Stimulated activated CD4-positive, alpha-beta T cell treated with anti-CD3 and anti-CD28 coated beads, Interleukin-1b, Interleukin-23, amount 100 ng/mL, for 1 hour (primary cell): Measurements from ENCODE around the gene PIGM.
A peak's percentile ranks its signal among the peaks of the same experiment; 100 is the strongest.

Experiments used
- DNase-seq, 2 donors: peaks; one replicate each; pipeline ENCODE4 v3.0.0-alpha.2; 2020; ENCODE audit warnings: low read depth in 2 of 2

Gene PIGM

DNA sequence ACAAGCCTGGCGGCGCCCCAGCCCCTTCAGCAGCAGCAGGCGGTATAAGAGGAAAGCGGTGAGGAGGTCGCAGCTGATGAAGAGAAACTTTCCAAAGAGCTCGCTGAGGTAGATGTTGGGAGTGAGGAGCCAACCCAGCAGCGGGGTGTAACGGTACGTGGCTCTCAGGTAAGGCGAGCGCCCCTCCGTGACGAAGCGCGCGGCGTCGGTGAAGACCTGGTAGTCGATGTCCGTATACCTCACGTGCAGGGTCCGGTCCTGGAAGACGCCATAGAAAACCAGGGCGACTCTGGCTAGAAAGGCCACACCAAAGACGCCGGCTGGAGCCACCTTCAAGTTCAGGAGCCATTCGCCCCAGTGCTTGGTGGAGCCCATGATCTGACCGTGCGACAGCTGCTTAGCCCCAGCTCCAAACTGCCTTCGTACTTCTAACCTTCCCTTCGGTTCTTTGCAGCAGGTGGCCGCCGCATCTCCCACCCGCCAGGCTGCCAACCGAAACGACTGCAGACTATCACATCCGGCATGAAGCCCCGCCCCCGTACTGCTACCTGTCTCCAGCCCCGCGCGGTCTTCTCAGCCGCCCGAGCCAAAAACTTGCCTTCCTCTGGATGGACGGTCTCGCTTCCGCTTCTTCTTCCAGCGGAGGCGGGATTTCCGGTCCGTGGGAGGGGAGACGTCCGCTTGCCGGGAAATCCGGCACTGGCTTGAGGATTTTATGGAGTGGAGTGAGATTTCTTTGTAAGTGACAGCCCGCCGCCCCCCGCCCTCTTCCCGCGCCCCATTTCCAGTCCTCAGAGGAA is at the start of gene PIGM:
PIGM (minus strand) TSS at position 626 of the 800 bp plus-strand sequence; CDS start at position 375, 251 bp downstream.
- DNase-seq = peak; percentile 80 to 84

GRCh38 chr1:160081261-160081936 is 49.6 kb upstream of the PIGM start, which contains the start of gene KCNJ9:
Gene KCNJ9, plus strand, starts transcription at chr1:160081538. Its CDS starts 2,493 bp downstream, at chr1:160084031.
- DNase-seq = no peak

DNA sequence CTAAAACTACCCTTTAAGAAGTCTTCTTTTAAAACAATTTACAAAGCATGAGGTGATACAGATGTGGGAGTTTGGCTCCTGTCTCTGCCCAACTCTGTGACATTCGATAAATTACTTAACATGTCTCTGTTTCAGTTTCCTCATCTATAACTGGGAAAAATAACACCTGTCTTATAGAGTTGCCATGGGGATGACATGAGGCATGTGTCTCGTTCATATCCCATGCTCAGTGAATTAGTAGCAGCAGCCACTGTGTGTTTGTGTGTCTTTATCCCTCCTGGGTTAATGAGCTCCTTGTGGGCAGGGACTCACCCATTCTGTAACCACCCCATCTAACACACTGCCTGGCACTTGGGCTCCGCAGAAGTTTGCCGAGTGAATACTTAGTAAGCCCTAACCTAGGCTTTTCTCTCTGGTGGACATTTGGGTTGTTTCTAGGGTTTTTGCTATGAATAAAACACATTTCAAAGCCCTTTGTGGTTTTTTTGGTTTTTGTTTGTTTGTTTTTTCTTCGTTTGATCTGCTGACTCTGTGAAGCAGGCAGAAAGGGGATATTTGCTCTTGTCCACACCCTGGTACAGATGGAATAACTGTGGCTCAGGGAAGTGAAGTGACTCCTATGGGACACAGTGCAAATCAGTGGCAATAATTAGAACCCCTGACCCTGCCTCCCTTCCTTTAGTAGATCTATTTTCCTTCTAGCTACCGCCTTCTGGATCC is 48.8 kb upstream of the PIGM start:
- DNase-seq = no peak

DNA sequence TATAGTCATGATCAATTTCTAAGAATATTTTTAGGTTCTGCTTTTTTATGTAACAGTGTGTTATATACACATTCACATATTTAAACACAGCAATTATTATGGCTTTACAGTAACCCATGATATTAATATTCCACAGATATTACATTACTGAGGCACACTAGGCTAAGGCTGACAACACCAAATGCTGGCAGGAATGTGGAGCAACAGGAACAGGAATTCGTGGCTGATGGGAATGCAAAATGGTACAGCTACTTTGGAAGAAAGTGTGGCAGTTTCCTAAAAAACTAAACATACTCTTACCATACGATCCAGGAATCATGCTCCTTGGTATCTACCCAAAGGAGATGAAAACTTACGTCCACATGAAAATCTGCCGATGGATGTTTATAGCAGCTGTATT is 47.7 kb upstream of the PIGM start:
- no peak for DNase-seq

DNA sequence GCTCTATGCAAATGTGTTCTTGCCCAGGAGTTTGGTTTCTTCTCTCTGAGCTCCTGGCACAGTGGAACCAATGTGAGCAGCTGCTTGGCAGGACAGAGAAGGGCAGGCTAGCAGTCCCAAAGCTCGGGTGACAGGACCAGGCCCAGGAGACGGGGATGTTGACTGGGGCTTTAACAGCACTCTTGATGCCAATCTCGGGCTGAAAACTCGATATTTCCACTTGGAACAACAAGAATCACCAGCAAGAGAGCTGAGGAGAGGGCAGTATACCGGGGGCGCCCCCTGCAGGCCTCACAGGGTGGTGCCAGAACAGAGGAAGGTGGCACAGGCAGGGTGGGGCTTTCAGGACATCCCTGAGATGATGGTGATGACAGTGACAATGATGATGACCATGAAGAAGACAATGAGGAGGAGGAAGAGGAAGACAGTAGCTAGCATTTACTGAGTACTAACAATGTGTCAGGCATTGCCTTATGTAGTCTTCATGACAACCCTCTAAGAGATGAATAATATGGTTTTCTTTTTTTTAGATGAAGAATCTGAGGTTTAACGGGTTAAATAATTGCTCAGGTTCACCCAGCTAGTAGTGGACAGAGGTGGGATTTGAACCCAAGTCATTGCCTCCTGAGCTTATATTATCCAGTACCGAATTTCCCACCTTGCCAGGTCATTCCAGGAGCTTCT is 46.9 kb upstream of the PIGM start:
- DNase-seq = no peak

DNA sequence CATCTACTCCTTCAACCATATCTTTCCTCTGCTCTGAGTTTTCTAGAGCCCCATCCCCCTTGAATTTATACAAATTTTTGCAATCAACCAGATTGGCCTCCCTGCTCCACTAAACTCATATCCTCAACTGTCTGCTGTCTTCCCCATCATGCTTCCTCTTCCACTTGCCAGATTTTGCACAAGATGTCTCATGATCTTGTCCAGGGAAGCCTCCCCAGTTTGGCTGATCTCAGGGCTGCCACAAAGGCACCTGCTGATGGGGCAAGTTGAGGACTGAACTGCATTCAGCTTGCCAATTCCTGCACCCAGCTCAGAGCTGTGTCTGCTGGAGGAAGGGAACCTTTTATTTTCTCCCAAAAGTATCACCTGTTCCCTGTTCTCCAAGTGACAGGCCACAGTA is 45.7 kb upstream of the PIGM start:
- no peak for DNase-seq

DNA sequence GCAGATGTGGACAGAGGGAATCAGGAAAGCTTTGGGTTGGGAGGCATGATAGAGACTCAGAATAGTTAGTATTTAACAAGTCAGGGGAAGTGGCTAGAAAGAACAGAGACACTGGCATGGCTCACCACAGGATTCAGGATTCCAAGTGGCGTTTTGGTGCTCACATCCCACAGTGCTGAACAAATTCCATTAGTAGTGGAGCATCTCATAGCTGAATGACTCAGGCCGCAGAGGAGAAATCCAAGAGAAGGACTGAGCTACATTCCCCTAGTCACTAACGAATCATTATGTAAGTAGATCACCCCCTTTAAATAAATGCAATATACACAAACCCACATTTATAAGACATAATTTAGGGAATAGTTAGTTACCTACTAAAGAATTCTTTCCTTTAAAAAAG is 44.5 kb upstream of the PIGM start:
- DNase-seq = no peak

DNA sequence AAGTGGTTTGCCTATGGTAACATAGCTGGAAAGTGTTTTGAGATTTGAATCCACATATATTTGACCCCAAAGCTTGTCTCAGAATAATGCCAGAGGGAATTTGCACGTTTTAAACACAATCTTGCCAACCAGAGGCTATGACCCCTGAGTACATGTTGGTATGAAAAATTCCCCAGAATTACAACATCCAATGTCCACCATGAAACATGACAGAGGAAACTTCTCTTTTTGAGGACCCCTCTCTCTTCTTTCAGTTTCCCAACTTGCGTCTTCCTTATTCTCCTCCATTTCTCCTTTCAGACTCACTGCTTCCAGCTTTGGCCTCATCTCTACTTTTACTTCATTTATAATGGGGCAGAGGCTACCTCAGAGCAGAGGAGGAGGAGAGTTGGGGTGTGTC is 44.0 kb upstream of the PIGM start:
- DNase-seq = no peak

DNA sequence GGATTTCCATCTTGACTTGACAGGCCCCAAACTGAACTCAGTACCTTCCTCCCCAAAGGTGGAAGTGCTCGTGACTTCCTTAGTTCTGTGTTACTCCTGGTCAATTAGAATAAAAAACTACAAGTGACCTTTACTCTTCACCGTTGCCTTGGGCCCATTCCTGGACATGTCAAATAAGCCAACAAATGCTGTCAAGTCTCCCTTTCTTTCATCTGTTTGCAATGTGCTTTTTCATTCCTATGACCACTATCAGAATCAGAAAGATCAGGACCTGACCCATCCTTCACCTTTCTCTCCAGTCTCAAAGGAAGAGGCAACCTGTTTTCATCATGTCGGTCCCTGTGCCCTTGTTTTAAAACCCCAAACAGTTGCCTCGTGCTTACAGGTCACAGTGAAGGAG is 43.1 kb upstream of the PIGM start:
- no peak for DNase-seq

- DNase-seq = no peak
Observed at GRCh38 chr1:160071289-160071688, 39.5 kb upstream of the PIGM start.

GRCh38 chr1:160070243-160071163 is 38.7 kb upstream of the PIGM start:
- DNase-seq = peak; percentile 37 to 49

- DNase-seq = no peak
Observed at GRCh38 chr1:160069460-160070231, 37.9 kb upstream of the PIGM start, which contains the start of gene KCNJ10. Gene KCNJ10, minus strand, starts transcription at chr1:160070160. Its CDS starts 27,628 bp downstream, at chr1:160042532.

- DNase-seq = no peak
Observed at GRCh38 chr1:160068225-160068624, 36.4 kb upstream of the PIGM start.

DNA sequence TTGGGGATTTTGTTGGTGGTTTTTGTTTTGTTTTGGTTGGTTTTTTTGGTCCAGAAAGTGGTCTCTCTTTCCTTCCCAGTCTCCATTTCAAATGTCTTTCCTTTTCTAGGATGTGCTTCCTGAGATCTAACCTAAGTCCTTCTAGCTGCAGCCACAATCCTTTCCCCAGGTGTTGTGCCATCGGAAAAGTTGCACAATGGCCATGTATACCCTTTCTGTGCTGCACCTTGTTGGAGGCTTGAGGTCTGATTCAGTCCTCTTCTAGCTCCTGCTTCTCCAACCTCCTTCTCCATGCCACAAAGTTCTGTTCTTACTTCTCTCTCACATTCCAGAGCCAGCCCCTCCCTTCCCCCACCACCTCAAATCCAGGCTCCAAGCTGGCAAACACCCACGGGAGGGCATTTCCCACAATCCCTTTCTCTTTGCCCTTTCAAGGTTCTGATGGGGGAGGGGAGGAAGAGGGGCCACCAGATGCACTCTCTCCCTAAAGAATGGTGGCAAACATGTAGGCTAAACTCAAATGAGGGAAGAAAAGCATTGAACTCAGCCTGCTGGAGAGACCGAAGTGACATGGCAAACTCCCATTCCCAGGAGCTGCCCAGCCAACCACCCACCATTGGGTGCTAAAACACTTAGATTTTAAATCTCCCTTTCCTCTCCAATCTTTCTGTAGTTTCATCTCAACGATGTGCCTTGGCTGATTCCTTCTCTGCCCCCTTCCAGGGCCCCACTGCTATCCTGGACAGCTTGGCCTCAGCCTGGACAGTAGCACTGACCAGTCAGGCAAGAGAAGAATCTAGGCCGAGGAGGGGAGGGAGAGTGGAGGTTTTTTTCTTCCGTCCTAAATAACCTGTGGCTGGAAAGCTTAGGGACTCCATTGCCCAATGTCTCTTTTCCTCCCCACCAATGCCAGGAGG is 35.3 kb upstream of the PIGM start:
- no peak for DNase-seq

GRCh38 chr1:160064746-160065145 is 33.0 kb upstream of the PIGM start:
- no peak for DNase-seq

DNA sequence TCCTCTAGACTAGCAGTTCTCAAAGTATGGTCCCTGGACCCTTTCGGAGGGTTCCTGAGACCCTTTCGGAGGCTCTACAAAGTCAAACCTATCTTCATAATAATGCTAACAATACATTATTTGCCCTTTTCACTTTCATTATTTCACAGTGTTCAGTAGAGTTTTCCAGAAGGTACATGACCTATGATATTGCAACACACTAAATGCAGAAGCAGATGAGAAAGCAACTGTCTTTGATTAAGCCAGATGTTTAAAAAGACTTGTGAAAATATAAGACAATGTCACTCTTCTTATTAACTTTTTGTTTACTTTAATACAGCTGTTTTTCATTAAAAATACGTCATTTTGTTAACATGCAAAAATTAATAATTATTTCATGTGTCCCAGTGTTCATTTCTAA is 32.4 kb upstream of the PIGM start:
- no peak for DNase-seq

GRCh38 chr1:160063176-160063575 is 31.4 kb upstream of the PIGM start:
- no peak for DNase-seq

GRCh38 chr1:160062230-160062532 is 30.4 kb upstream of the PIGM start:
- DNase-seq = no peak
